Right atrium auricular region (tissue), 2 donors: Measurements from ENCODE around the gene PRR20A. TPM values are rescaled to one million over a fixed set of nuclear protein-coding genes. Genes with fewer than 3 reads are reported as not detected.
"Not testable (repeated sequence)": the region's sequence is repeated elsewhere in the genome, so short reads cannot be mapped to it uniquely, and the experiment has no call there.

Source experiments
- DNase-seq: peaks from one replicate; pipeline ENCODE4 v3.0.0-alpha.2; 2019; ENCODE audit warnings: low spot score
- H3K27ac ChIP-seq, 2 donors: fragments of 200-600 bp; sonication (generic); 1 replicate in 1 of 2; 2 replicates in 1 of 2; pipeline ENCODE4 v1.5.1; 2016 to 2019
- H3K27me3 ChIP-seq, 2 donors: fragments of 200-600 bp; sonication (generic); one replicate each; pipeline versions ENCODE4 v1.5.1 to v1.6.0; 2017 to 2019
- H3K36me3 ChIP-seq: fragments of 200-600 bp; sonication (generic); one replicate; pipeline ENCODE4 v1.5.1; 2016
- H3K4me1 ChIP-seq, 2 donors: fragments of 200-600 bp; sonication (generic); one replicate each; pipeline versions ENCODE4 v1.5.1 to v1.6.0; 2017 to 2019
- H3K4me3 ChIP-seq, 2 donors: fragments of 200-600 bp; sonication (generic); 1 replicate in 1 of 2; 2 replicates in 1 of 2; pipeline ENCODE4 v1.5.1; 2017 to 2019; ENCODE audit warnings: mild to moderate bottlenecking in 1 of 2, moderate library complexity in 1 of 2
- H3K9me3 ChIP-seq, 2 donors: fragments of 200-600 bp; sonication (generic); one replicate each; pipeline ENCODE4 v1.5.1; 2019
- CTCF ChIP-seq, 2 donors: fragments of 200-600 bp; sonication (generic); IDR thresholded peaks; one replicate each; pipeline ENCODE4 v1.5.1; 2019; ENCODE audit warnings: antibody characterized with exemption in 2 of 2
- total RNA-seq, 2 donors: library from RNA; depleted of rRNA; stranded (reverse); fragments of >200 nt; gene quantifications; one replicate each; pipeline ENCODE4 v1.1.0, GENCODE V29; 2016

The PRR20A gene
- total RNA-seq, 2 donors from 2014 or later = not detected

GRCh38 chr13:57138988-57139387 is 1.7 kb upstream of the PRR20A start:
- no peak for TF ChIP-seq CTCF (IDR thresholded peaks at IDR 0.05)
- Histone ChIP-seq H3K4me3 (no peak overlapping the region), H3K27me3 (no peaks in the 10 kb centered on the region), H3K27ac (no peak overlapping the region), H3K36me3 (no peaks in the 10 kb centered on the region), H3K9me3 (no peaks in the 10 kb centered on the region), H3K4me1 (no peaks in the 10 kb centered on the region)
- no peak for DNase-seq

- not testable (repeated sequence) for H3K36me3 ChIP-seq, H3K9me3 ChIP-seq, H3K27me3 ChIP-seq, H3K27ac ChIP-seq, H3K4me1 ChIP-seq, DNase-seq, H3K4me3 ChIP-seq
These were observed 937 bp upstream of the PRR20A start for GRCh38 chr13:57139781-57140180.

GRCh38 chr13:57147188-57147587 is 6.5 kb downstream of the PRR20A start, which contains the start of gene PRR20B:
PRR20B (plus strand) TSS chr13:57147488; CDS start chr13:57147875, 387 bp downstream.
- H3K27me3 ChIP-seq, H3K4me1 ChIP-seq, H3K36me3 ChIP-seq, H3K27ac ChIP-seq, DNase-seq, H3K9me3 ChIP-seq, H3K4me3 ChIP-seq: not testable (repeated sequence)

- DNase-seq, H3K4me1 ChIP-seq, H3K9me3 ChIP-seq, H3K36me3 ChIP-seq, H3K27ac ChIP-seq, H3K4me3 ChIP-seq, H3K27me3 ChIP-seq: not testable (repeated sequence)
These were observed 7.4 kb downstream of the PRR20A start for GRCh38 chr13:57148106-57148505.

GRCh38 chr13:57153761-57154160 is 13.0 kb downstream of the PRR20A start, which contains the start of gene PRR20C:
PRR20C (plus strand) TSS chr13:57154061; CDS start chr13:57154448, 387 bp downstream.
- not testable (repeated sequence) for DNase-seq, H3K27me3 ChIP-seq, H3K27ac ChIP-seq, H3K9me3 ChIP-seq, H3K36me3 ChIP-seq, H3K4me3 ChIP-seq, H3K4me1 ChIP-seq

GRCh38 chr13:57160332-57160731 is 19.6 kb downstream of the PRR20A start, which contains the start of gene PRR20D:
PRR20D (plus strand) TSS chr13:57160632; CDS start chr13:57161019, 387 bp downstream.
- H3K4me1 ChIP-seq, H3K4me3 ChIP-seq, DNase-seq, H3K27me3 ChIP-seq, H3K36me3 ChIP-seq, H3K9me3 ChIP-seq, H3K27ac ChIP-seq: not testable (repeated sequence)

GRCh38 chr13:57166897-57167296 is 26.2 kb downstream of the PRR20A start, which contains the start of gene PRR20E:
PRR20E (plus strand) TSS chr13:57167197; CDS start chr13:57167584, 387 bp downstream.
- not testable (repeated sequence) for H3K36me3 ChIP-seq, H3K9me3 ChIP-seq, H3K27ac ChIP-seq, H3K4me3 ChIP-seq, DNase-seq, H3K27me3 ChIP-seq, H3K4me1 ChIP-seq

GRCh38 chr13:57191667-57192066 is 50.9 kb downstream of the PRR20A start:
- no peaks in the 10 kb centered on the region for H3K4me1 ChIP-seq
- H3K36me3 ChIP-seq = no peaks in the 10 kb centered on the region
- H3K4me3 ChIP-seq = no peak overlapping the region
- H3K27ac ChIP-seq = no peak overlapping the region
- no peak for TF ChIP-seq CTCF (IDR thresholded peaks at IDR 0.05)
- H3K27me3 ChIP-seq = no peaks in the 10 kb centered on the region
- H3K9me3 ChIP-seq = no peaks in the 10 kb centered on the region
- DNase-seq = no peak

Other genes starting within 250 kb of the PRR20A start
- not detected for gene PRR20B, start 6.6 kb downstream of the PRR20A start, total RNA-seq
- not detected for gene PRR20C, start 13.1 kb downstream of the PRR20A start, total RNA-seq
- not detected for gene PRR20D, start 19.7 kb downstream of the PRR20A start, total RNA-seq
- gene PRR20E, start 26.3 kb downstream of the PRR20A start, total RNA-seq = not detected